Stimulated activated CD4-positive, alpha-beta T cell treated with anti-CD3 and anti-CD28 coated beads, Interleukin-4, amount 100 ng/mL, for 4 hours (primary cell): ENCODE data around the gene PPP1R26.

ENCODE experiments used
- DNase-seq, 2 experiments: peaks; one replicate each; pipeline ENCODE4 v3.0.0-alpha.2; 2020

The PPP1R26 gene

DNA sequence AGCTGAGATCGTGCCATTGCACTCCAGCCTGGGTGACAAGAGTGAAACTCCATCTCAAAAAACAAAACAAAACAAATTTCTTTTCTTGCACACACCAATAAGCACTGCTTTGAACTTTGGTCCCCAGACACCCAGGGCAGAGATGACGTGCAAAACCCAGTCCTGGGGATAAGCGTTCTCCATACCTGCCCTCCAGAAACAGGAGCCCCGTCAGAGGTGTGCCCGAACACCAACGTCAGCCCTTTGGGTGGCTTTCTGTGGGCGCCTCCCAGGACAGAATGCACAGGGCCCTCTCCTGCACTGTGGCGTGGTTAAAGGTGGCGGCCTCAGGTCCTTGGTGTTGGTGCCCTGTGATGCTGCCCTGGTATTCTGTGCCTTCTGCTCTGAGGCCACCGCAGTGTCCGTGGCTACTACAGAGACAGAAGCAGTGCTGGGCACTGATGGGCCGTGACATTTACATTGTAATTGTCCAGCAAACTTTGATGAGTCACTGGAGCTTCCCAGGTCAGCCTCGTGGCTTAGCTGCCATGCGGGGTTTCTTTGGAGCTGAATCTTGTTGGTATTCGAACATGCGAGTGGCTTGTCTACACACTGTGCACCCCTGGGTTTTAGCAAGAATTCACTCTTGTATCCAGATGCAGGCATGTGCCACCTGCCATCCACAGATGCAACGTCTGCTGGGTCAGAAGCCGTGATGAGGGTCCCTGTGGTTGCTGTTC is 9.8 kb downstream of the PPP1R26 start:
- DNase-seq: no peak

DNA sequence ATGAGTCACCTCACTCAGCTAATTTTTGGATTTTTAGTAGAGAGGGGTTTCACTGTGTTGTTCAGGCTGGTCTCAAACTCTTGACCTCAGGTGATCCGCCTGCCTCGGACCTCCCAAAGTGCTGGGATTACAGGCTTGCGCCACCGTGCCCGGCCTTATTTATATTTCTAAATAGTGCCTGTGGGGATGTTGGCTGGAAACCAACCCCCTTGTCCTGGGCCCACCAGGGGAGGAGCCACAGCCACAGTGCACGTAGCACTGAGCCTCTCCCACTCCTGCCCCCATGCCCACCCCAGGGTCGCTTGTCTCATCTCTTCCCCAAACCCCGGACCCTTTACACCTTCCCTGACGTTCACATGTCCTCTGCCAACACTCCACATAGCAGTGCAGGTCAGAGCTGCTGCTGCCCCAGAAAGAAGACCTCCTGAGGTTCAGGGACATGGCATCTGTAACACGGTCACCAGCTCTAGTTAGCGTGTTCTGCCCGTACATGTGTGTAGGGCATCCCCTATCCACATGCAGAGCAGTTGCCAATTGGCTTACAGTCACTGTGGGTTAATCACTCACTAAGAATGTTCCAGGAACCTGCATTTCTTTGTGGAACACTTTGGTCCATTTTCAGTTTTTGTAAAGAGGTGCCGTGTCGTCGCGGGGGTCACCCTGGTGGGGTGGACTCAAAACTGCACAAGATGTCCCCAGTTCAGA is 10.7 kb downstream of the PPP1R26 start:
- DNase-seq: no peak

DNA sequence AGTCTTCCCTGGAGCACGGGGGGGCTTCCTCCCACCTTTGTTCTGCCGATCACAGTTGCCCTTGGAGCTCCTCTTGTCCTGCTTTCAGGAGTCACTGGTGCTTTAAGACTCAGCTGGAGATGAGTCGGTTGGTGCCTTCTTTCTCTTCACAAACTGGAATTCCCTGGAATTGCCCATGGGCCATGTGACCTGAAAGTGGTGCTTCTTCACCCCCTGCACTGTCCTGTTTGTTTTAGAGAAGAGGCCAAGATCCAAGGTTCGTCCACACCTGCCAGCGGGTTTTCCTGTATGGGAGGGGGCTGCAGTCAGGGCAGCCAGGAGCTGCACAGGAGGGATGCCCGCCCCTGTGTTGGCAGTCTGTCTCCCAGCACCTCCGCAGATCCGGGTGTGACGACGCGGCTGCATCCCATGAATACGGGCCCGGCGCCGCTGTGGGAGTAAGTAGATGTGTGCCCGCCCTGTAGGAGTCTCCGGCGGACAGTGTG is 11.4 kb downstream of the PPP1R26 start:
- no peak for DNase-seq

DNA sequence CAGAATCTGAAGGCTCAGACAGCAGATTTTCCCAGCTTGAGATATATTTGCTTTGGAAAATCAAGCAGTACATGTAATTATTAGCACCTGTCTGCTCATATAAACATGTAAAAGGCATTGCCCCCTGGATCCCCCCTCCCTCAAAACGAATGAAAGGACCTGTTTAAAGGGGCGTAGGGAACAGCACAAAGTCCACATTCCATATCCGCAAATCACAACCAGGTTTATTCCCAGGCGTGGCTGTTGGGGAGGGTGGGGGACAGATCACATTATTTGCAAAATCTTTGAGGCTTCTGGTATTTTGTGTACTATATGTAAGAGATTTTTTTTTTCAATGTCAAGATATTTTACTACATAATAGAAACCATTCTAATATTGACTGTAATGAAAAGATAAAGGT is 12.2 kb downstream of the PPP1R26 start:
- no peak for DNase-seq

DNA sequence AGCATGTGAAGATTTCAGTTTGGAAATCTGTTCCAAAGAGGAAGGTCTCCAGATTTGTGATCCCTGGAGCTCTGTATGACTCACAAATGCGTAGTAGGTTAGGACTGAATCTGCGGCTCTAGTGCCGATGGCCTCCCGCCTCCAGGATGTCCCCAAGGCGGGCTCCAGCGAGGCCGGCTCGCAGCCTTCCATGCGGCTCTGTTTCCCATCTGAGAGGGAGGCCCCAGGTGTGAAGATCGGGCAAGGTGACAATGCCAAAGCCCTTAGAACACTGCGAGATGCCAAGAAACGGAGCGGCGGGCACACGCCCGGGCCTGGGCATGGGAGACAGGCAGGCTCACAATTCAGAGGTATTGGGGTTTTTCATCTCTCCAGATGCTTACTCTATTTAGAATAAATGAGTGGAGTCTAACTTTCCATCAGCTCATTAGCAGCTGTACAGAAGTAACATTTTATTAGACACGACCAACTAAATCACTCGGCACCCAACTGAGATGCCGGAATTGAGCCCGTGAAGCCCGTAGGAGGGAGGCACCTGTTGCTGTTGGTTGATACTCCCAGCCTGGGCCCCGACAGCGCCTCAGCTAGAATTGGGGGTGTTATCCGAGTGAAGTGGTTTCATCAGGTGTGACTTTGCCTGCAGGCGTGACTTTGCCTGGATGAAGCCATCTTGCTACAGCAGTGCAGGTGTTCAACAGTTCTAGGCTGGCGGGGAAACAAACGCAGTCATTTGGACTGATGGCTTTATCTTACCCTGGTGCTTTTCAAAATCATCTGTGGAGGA is 13.5 kb downstream of the PPP1R26 start:
- no peak for DNase-seq

DNA sequence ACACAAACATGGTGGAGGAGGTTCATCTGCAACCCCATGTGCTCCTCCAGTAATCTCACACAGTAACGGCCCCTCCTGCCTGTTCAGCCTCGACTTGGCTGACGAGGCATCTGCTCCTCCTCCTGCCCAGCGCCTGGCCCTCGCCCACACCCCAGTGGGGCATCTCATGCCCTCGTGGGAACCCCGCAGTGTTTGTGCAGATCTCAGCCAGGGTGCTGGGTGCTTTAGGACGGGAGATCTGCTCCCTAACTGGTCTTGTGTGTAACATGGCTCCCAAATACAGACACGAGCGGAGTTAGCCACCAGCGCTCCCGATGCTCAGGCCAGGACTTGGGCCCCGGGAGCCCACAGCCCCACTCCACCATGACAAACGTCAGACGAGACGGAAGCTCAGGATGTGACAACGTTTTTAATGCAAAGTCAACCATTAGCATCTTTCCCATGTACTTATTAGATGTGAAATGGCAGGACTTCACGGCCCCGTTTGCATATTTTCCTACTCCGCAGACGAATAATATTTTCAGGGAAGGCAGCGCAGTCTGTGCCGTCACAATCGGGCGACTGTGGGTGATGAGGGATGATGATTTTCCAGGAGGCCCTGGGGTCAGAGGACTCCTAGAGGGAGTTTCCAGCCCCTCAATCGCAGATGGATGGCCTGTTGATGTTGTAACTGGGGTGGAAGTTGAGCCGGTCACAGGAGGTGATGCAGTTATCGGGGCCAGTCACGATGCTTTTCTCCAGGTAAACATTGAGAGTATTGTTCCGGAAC is 15.4 kb downstream of the PPP1R26 start:
- no peak for DNase-seq

DNA sequence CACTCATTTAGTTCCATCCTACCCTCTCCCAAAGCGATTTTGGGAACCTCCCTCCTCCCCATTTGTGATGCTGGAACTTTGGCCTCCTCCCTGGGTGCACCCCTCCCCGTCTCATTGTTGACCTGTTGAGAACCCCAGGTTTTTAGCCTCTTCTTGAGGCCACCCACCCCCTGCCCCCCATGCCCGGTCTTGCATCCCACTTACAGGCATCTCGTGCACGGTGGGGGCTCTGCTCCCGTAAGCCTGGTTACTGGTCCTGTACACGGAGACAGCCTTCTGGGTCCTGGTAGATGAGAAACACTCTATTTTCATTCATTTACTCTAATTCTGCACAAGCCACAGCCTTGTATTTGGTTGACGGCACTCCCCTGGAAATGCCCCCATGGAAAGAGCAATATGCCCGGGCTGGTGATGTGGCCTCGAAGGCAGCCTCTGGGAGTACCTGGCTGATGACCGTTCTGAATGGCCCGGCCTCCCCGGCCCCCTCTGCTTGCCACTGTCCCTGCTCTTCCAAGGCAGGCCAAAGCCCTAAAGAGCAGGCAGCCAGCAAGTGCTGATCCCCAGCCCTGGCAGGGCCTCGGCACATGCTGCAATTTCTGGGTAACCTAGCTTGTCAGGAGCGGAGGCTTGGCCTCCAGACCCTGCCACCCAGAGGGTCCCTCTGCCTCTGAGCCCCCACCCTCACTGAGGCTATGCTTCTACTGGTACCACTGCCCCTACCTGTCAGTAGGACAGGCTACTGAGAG is 19.0 kb downstream of the PPP1R26 start:
- DNase-seq: no peak

DNA sequence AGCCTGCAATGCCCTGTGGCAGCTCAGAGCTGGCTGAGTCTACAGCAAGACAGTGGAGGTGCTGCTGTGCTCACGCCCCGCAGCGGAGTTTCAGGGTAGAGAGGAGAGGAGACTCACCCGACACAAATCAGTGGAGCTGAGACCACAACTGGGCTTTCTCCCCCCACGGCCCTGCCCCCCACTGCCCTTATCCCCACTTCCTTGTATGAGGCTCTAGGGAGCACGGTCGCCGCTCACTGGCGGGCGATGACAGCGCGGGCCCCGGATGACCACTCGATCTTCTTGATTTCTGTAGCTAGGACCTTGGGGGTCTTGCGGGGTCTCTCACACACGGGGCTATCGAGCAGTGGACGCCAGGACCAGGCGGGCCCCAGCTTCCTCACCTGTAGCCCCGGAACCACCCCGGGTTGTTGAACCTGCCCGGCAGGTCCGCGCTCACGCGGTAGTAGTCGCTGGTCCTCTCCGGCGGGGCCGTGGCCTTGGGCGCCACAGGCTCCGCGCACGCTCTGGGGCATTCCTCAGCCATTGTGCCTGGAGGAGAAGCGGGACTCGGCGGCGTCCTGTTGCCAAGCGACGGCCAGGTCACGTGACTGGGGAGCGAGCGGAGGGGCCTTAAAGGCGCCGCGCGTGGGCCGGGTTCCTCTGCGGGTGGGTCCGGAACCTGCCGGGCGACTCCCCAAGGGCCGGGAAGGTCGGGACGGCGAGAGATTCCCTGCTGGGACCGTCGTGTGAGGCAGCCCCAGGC is 19.9 kb downstream of the PPP1R26 start:
- peak; percentile 85 to 89 for DNase-seq

DNA sequence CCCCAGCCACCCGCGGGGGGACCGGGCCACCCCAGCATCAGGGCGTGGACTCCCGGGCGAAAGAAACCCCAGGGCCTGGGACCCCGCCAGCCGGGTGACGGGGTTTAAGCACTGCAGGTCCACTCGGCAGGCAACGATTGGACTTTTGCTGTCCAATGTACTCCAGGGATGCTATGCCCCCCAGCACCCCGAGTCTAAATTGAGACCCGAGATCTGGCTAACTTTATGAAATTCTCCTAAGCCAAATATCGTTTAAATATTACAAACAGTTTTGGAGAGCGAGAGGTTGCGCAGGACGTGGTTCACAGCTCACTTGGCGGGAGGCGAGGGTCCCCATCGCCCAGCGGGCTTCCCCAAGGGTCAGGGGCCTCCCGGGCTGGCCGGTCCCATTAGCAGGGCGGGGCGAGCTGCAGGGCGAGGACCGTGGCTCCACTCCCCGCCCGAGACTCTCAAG is 20.5 kb downstream of the PPP1R26 start:
- DNase-seq: no peak

DNA sequence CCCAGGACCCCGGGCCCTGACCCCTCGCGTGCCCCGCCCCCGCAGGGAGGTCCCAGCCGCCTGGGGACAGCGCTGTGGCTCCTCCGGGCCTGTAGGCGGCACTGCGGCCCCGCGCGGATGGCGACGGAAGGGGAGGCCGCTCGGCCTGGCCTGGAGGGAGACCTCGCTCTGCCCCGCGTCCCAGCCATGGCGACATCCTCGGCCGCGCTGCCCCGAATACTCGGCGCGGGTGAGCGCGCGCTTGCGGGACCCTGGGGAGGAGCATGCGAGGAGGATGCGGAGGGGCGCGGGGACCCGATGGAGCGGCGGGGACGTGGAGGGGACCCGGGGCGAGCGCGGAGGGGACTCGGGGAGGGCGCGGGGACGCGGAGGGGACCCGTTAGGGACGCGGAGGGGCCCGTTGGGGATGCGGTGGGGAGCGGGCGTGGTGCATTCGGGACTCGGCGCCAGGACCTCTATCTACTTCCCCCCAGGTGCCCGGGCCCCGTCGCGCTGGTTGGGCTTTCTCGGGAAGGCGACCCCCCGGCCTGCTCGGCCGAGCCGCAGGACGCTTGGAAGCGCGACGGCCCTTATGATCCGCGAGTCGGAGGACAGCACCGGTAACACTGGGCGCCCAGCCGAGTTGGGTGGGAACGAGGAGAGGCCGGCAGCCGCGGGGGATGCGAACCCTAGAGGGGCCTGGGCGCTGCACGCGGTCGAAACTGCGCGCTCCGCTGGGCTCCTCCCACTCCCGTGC is 21.1 kb downstream of the PPP1R26 start, which contains the start of gene MRPS2:
TSS of gene MRPS2 (plus strand) at position 158 of the 736 bp plus-strand sequence. CDS start at position 187, 29 bp downstream.
- peak; percentile 81 to 83 for DNase-seq

DNA sequence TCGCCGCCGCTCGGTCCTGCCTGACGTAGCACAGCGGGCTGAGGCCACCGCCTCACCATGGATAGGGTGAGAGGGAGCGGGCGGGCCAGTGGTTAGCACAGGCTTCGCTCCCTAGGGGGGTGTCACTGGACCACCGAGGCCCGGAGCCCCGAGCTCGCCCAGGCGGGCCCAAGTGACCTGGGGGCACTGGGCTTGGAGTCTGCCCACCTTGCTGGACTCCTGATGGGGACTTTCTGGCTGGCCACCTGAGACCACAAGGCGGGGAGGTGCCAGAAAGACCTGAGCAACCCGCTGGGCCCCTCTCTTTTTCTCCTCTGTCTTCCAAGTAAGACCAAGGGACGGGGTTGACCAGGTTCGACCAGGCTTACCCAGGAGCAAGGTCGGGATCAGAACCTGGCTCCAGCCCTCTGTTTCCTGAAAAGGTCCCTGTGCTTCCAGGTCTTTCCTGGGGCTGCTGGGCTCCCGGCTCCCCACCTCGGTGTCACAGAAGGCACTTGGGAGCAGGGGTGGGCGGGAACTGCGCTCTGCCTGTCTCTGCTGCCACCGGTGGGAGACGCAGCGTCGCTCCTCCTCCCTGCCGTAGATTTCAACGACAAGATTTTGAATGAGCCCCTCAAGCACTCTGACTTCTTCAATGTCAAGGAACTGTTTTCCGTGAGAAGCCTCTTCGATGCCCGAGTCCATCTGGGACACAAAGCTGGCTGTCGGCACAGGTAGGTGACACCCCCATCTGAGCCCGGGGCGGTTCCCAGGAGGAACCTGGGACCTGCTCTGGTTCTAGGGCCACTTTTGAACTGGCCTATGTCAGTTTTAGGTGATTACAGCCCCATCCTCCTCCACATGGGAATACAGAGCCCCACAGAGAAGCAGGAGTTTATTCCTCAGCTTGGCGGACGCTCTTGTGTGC is 21.9 kb downstream of the PPP1R26 start:
- peak in 1 of 2 experiments; percentile 49 for DNase-seq

DNA sequence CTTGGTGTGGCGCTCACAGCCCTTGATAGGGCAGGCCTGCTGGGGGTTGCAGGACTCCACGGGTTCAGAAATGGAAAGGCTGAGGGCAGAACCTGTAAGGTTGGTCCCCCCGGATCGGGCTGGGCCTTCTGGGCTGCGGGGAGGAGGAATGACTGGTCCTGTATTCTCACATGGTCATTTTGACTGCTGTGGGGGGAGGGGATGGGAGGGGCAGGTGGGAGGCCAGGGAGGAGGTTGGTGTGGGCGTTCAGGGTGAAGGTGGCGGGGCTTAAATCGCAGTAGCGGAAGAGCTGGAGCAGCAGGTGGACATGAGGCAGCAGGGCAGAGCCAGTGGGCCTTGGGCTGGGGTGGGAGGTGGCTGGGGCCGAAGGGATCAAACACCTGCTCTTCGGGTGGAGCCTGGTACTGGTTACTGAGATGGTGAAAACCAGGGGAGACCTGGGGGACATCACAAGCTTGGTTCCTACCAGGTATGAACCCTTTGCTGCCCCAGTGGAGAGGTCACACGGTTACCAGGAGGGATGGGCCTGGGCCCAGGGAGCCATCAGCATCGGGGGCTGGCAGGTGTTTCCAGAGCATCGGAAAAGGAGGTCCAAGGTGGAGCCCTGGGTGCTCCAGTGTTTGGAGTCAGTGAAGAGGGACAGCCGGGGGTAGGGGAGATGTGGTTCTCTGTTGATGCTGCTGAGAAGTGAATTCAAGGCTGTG is 22.7 kb downstream of the PPP1R26 start:
- DNase-seq: no peak

DNA sequence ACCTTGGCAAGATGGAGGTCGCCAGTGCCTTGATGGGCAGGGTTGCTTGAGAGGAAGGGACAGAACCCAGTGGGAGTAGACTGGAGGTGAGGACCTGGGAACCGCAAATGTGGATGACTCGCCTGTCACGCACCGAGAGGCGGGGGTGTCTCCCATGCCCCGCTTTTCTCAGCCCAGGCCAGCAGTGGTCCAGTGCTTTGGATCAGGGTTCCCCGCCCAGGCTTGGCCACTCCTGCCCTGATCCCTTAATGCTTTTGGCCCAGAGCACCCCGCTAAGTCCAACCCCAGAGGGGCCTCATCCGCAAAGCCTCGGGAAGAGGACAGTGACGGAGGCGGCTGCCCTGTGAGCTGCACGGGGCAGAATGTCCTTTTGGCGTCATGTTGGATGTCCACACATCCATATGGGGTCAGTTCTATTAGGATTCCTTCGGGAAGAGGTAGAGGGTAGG is 23.3 kb downstream of the PPP1R26 start:
- no peak for DNase-seq

DNA sequence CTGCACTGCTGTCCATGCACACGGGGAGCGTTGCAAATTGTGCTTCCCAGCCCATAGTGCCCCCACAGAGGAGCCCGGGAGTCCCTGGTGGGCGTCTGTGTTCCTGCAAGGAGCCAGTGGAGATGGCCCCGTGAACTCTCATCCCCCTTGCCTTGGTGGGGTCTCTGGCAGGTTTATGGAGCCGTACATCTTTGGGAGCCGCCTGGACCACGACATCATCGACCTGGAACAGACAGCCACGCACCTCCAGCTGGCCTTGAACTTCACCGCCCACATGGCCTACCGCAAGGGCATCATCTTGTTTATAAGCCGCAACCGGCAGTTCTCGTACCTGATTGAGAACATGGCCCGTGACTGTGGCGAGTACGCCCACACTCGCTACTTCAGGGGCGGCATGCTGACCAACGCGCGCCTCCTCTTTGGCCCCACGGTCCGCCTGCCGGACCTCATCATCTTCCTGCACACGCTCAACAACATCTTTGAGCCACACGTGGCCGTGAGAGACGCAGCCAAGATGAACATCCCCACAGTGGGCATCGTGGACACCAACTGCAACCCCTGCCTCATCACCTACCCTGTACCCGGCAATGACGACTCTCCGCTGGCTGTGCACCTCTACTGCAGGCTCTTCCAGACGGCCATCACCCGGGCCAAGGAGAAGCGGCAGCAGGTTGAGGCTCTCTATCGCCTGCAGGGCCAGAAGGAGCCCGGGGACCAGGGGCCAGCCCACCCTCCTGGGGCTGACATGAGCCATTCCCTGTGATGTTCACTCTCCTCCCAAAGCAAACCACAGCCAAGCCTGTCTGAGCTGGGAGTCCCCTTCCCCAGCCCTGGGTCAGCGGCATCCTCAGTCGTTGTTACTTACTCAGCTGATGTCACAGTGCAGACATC is 24.0 kb downstream of the PPP1R26 start:
- DNase-seq: no peak

DNA sequence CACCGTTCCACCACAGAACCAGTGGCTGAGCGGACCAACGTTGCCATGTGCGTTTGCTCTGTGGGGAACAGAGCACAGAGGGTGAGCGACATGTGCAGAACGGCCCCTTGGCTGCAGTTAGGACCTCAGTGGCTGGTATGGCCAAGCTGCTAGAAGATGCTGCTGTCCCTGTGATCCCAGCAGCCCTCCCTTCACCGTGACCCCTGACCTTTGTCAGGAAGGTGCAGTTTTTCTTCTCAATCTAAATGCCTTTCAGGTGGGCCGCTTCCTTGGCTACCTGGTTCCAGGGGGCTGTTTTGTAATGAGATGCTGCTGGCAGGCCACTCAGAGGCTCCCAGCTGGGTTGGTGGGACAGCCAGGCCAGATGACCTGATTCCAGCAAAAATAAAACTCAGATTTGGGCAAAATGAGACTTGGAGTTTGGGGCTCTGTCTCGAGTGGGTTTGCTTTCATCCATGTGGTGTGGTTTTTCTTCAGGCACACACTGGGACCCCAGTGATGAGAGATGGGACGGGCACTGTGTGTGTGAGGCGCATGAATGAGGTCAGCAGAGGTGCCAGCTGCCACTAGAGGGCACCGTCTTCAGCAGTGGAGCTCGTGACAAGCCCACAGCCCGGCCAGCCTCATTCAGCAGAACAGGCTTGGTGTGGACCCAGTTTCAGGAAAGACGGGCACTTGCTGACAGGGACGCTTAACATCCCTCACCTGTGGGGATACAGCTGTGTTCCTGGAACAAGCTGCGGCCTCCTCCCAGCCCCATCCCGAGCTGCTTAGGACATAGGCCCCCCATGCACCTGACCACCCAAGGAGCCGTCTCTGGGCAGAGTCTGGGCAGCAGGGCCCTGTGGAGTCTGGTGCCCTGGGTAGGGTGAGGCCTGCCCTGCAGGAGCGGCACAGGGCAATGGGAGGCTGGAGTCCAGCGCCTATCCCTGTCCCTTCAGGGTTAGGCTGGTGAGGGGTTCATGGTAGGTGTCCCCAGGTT is 25.0 kb downstream of the PPP1R26 start:
- DNase-seq: peak; percentile 44 to 57
